ENCODE results near the gene CCNK.
A peak's percentile ranks its signal among the peaks of the same experiment; 100 is the strongest.

The CCNK gene

GRCh38 chr14:99479160-99479905 lies 1.9 kb upstream of the CCNK start:
- H3K36me3 ChIP-seq: peaks cover 0 to 8% (median 0%) of the 10 kb centered on the region in 11 experiments; a peak in 2 of 22 replicates
- H3K27ac ChIP-seq: peak overlapping the region; percentile 86 to 97 (median 94)
- H3K27me3 ChIP-seq: no peaks in the 10 kb centered on the region
- H3K4me1 ChIP-seq: peaks cover 43 to 71% (median 54%) of the 10 kb centered on the region in 10 experiments
- H4K20me1 ChIP-seq: peaks cover 72 to 92% (median 85%) of the 10 kb centered on the region in 11 experiments
- H3K9me3 ChIP-seq (replicated peaks in 1 of 11): no peaks in the 10 kb centered on the region
- no peak for TF ChIP-seq Cebpa-rat (IDR thresholded peaks at IDR 0.05)
- H3K4me3 ChIP-seq: peak overlapping the region; percentile 89 to 98 (median 95)
- peak overlapping the region; percentile 80 to 98 (median 91) for H3K4me2 ChIP-seq
- peak overlapping the region; percentile 92 to 98 (median 95) for H3K9ac ChIP-seq

GRCh38 chr14:99479906-99480869 lies 1.0 kb upstream of the CCNK start, which contains the start of gene SETD3:
Gene SETD3 (minus strand): TSS chr14:99480859. CDS start chr14:99465805, 15,054 bp downstream.
- H3K4me3 ChIP-seq: peak within 1 kb of the TSS; percentile 89 to 98 (median 95)
- peaks cover 72 to 93% (median 85%) of the 10 kb centered on the region in 11 experiments for H4K20me1 ChIP-seq
- H3K9me3 ChIP-seq (replicated peaks in 1 of 11): no peaks in the 10 kb centered on the region
- H3K4me2 ChIP-seq: peak within 1 kb of the TSS; percentile 87 to 99 (median 96)
- H3K27ac ChIP-seq: peak within 1 kb of the TSS; percentile 90 to 97 (median 94)
- H3K27me3 ChIP-seq: no peaks in the 10 kb centered on the region
- H3K36me3 ChIP-seq: peaks cover 0 to 8% (median 0%) of the 10 kb centered on the region in 11 experiments; a peak in 2 of 22 replicates
- TF ChIP-seq Cebpa-rat (IDR thresholded peaks at IDR 0.05): no peak
- H3K9ac ChIP-seq: peak within 1 kb of the TSS; percentile 92 to 98 (median 95)
- H3K4me1 ChIP-seq: peaks cover 43 to 76% (median 55%) of the 10 kb centered on the region in 10 experiments

GRCh38 chr14:99481745-99482099 lies 513 bp downstream of the CCNK start:
- no peaks in the 10 kb centered on the region for H3K9me3 ChIP-seq (replicated peaks in 1 of 11)
- H3K4me3 ChIP-seq: peak overlapping the region; percentile 84 to 96 (median 92)
- H3K9ac ChIP-seq: peak overlapping the region; percentile 85 to 97 (median 93)
- H3K4me1 ChIP-seq: peaks cover 46 to 74% (median 57%) of the 10 kb centered on the region in 10 experiments
- peak overlapping the region; percentile 81 to 94 (median 90) for H3K27ac ChIP-seq
- H3K36me3 ChIP-seq: peaks cover 0 to 8% (median 0%) of the 10 kb centered on the region in 11 experiments; a peak in 2 of 22 replicates
- TF ChIP-seq Cebpa-rat (IDR thresholded peaks at IDR 0.05): no peak
- peaks cover 75 to 93% (median 85%) of the 10 kb centered on the region in 11 experiments for H4K20me1 ChIP-seq
- H3K4me2 ChIP-seq: peak overlapping the region; percentile 83 to 99 (median 92)
- no peaks in the 10 kb centered on the region for H3K27me3 ChIP-seq

- Histone ChIP-seq H3K27ac (no peak overlapping the region), H3K9me3 (replicated peaks in 1 of 11) (no peaks in the 10 kb centered on the region), H3K36me3 (no peaks in the 10 kb centered on the region), H3K4me2 (peak overlapping the region in 1 of 11 experiments; percentile 96; a peak in 1 of 22 replicates), H4K20me1 (peaks cover 80 to 93% (median 85%) of the 10 kb centered on the region in 11 experiments), H3K4me3 (no peak overlapping the region), H3K27me3 (no peaks in the 10 kb centered on the region), H3K4me1 (peaks cover 37 to 54% (median 42%) of the 10 kb centered on the region in 10 experiments), H3K9ac (no peak overlapping the region)
- TF ChIP-seq Cebpa-rat (IDR thresholded peaks at IDR 0.05): no peak
Measured at GRCh38 chr14:99484106-99484505, 2.9 kb downstream of the CCNK start.

- Histone ChIP-seq H3K4me1 (no peaks in the 10 kb centered on the region), H3K36me3 (peaks cover 95 to 100% (median 99%) of the 10 kb centered on the region in 11 experiments), H3K4me3 (no peak overlapping the region), H3K9ac (no peak overlapping the region), H4K20me1 (peaks cover 45 to 83% (median 64%) of the 10 kb centered on the region in 11 experiments; a peak in 21 of 22 replicates), H3K27ac (no peak overlapping the region), H3K4me2 (no peak overlapping the region), H3K27me3 (no peaks in the 10 kb centered on the region), H3K9me3 (replicated peaks in 1 of 11) (no peaks in the 10 kb centered on the region)
- TF ChIP-seq Cebpa-rat (IDR thresholded peaks at IDR 0.05): no peak
Measured at GRCh38 chr14:99497341-99497740, 16.1 kb downstream of the CCNK start.

GRCh38 chr14:99497894-99498293 lies 16.7 kb downstream of the CCNK start:
- no peak overlapping the region for H3K27ac ChIP-seq
- no peaks in the 10 kb centered on the region for H3K27me3 ChIP-seq
- no peaks in the 10 kb centered on the region for H3K9me3 ChIP-seq (replicated peaks in 1 of 11)
- no peaks in the 10 kb centered on the region for H3K4me1 ChIP-seq
- H3K4me2 ChIP-seq: no peak overlapping the region
- H3K9ac ChIP-seq: no peak overlapping the region
- no peak overlapping the region for H3K4me3 ChIP-seq
- H3K36me3 ChIP-seq: peaks cover 95 to 100% (median 99%) of the 10 kb centered on the region in 11 experiments
- no peak for TF ChIP-seq Cebpa-rat (IDR thresholded peaks at IDR 0.05)
- peaks cover 39 to 78% (median 59%) of the 10 kb centered on the region in 11 experiments; a peak in 21 of 22 replicates for H4K20me1 ChIP-seq

- Histone ChIP-seq H3K27ac (no peak overlapping the region), H3K4me2 (no peak overlapping the region), H3K9ac (no peak overlapping the region), H3K4me3 (no peak overlapping the region), H3K27me3 (no peaks in the 10 kb centered on the region), H3K9me3 (replicated peaks in 1 of 11) (no peaks in the 10 kb centered on the region), H3K4me1 (no peaks in the 10 kb centered on the region), H3K36me3 (peaks cover 98 to 100% (median 100%) of the 10 kb centered on the region in 11 experiments), H4K20me1 (peaks cover 17 to 64% (median 36%) of the 10 kb centered on the region in 11 experiments; a peak in 21 of 22 replicates)
- TF ChIP-seq Cebpa-rat (IDR thresholded peaks at IDR 0.05): no peak
Measured at GRCh38 chr14:99502989-99503421, 21.8 kb downstream of the CCNK start.

- H3K9me3 ChIP-seq (replicated peaks in 1 of 11): no peaks in the 10 kb centered on the region
- TF ChIP-seq Cebpa-rat (IDR thresholded peaks at IDR 0.05): no peak
- no peak overlapping the region for H3K9ac ChIP-seq
- H3K27me3 ChIP-seq: no peaks in the 10 kb centered on the region
- no peak overlapping the region for H3K4me3 ChIP-seq
- H3K4me1 ChIP-seq: no peaks in the 10 kb centered on the region
- peaks cover 98 to 100% (median 100%) of the 10 kb centered on the region in 11 experiments for H3K36me3 ChIP-seq
- H3K4me2 ChIP-seq: no peak overlapping the region
- no peak overlapping the region for H3K27ac ChIP-seq
- peaks cover 9 to 64% (median 36%) of the 10 kb centered on the region in 11 experiments; a peak in 21 of 22 replicates for H4K20me1 ChIP-seq
Measured at GRCh38 chr14:99503848-99504453, 22.7 kb downstream of the CCNK start.

All from BLaER1 treated with 17β-estradiol and CSF1 and Interleukin-3, amounts not matched to agents 10 nM and 100 nM (cell line).